Thymus (tissue), 11 donors: ENCODE measurements around the gene UTF1. TPM values are rescaled to one million over a fixed set of nuclear protein-coding genes. Genes with fewer than 3 reads are reported as not detected.

ENCODE experiments used
- DNase-seq, 9 donors: peaks; one replicate each; pipeline ENCODE4 v3.0.0-alpha.2; 2013; ENCODE audit warnings: low spot score in 9 of 9, low read depth in 6 of 9, missing footprints in 1 of 9
- H3K27ac ChIP-seq, 2 donors: one replicate each; pipeline ENCODE4 v1.5.1; 2013; ENCODE audit warnings: control low read depth in 1 of 2, low read depth in 1 of 2, low read length in 1 of 2, mild to moderate bottlenecking in 1 of 2, moderate library complexity in 1 of 2
- H3K27me3 ChIP-seq, 2 donors: one replicate each; pipeline ENCODE4 v1.5.1; 2013; ENCODE audit warnings: low read length in 1 of 2; ENCODE audit not compliant: control insufficient read depth in 2 of 2, insufficient read depth in 1 of 2
- H3K36me3 ChIP-seq, 2 donors: one replicate each; pipeline ENCODE4 v1.5.1; 2013; ENCODE audit warnings: low read length in 1 of 2, mild to moderate bottlenecking in 1 of 2, moderate library complexity in 1 of 2; ENCODE audit not compliant: control insufficient read depth in 2 of 2, insufficient read depth in 2 of 2
- H3K4me1 ChIP-seq, 2 donors: one replicate each; pipeline ENCODE4 v1.5.1; 2013; ENCODE audit warnings: low read length in 2 of 2; ENCODE audit not compliant: control insufficient read depth in 2 of 2, insufficient read depth in 2 of 2
- H3K4me3 ChIP-seq, 2 donors: one replicate each; pipeline ENCODE4 v1.5.1; 2013; ENCODE audit warnings: low read length in 2 of 2, control low read depth in 1 of 2, mild to moderate bottlenecking in 1 of 2
- H3K9me3 ChIP-seq, 2 donors: one replicate each; pipeline ENCODE4 v1.5.1; 2013; ENCODE audit warnings: low read length in 1 of 2, mild to moderate bottlenecking in 1 of 2; ENCODE audit not compliant: control insufficient read depth in 2 of 2, insufficient read depth in 1 of 2
- WGBS: extraction: QIAGEN DNeasy Blood & Tissue Kit; methylation state at CpG from one replicate; pipeline ENCODE4 v1.1.7; 2013; 5-methylcytosine and 5-hydroxymethylcytosine counted together
- polyA plus RNA-seq: library from polyadenylated mRNA; stranded (reverse); fragments of 200-250 nt; gene quantifications from one replicate; pipeline ENCODE4 v1.2.3, GENCODE V29; 2013
- total RNA-seq: library from RNA; stranded (reverse); fragments of 120-200 nt; gene quantifications from one replicate; pipeline ENCODE4 v1.2.4, GENCODE V29; 2013
- donor health status: healthy.

UTF1 gene
- total and polyA plus RNA-seq, 2 donors: 0.02 TPM; not detected in 1

- Histone ChIP-seq H3K9me3 (peaks cover 0 to 2% of the 10 kb centered on the region in 2 donors), H3K36me3 (no peaks in the 10 kb centered on the region), H3K27me3 (no peaks in the 10 kb centered on the region), H3K4me1 (no peaks in the 10 kb centered on the region), H3K4me3 (no peak overlapping the region), H3K27ac (no peak overlapping the region)
- WGBS: 84% methylated on average over 20 of the region's 20 CpGs
- no peak for DNase-seq
These were observed 17.0 kb upstream of the UTF1 start for GRCh38 chr10:133212853-133213494.

GRCh38 chr10:133213641-133214467, 16.2 kb upstream of the UTF1 start:
- Histone ChIP-seq H3K4me3 (no peak overlapping the region), H3K27ac (no peak overlapping the region), H3K36me3 (no peaks in the 10 kb centered on the region), H3K4me1 (no peaks in the 10 kb centered on the region), H3K27me3 (no peaks in the 10 kb centered on the region), H3K9me3 (peaks cover 0 to 2% of the 10 kb centered on the region in 2 donors)
- no peak for DNase-seq
- WGBS: 92% methylated on average over 32 of the region's 32 CpGs

GRCh38 chr10:133214468-133215410, 15.3 kb upstream of the UTF1 start:
- Histone ChIP-seq H3K36me3 (no peaks in the 10 kb centered on the region), H3K27me3 (peaks cover 0 to 7% of the 10 kb centered on the region in 2 donors), H3K4me3 (no peak overlapping the region), H3K27ac (no peak overlapping the region), H3K4me1 (no peaks in the 10 kb centered on the region), H3K9me3 (peaks cover 0 to 2% of the 10 kb centered on the region in 2 donors)
- DNase-seq: no peak
- 88% methylated on average over 28 of the region's 28 CpGs for WGBS

- Histone ChIP-seq H3K9me3 (peaks cover 0 to 2% of the 10 kb centered on the region in 2 donors), H3K4me1 (no peaks in the 10 kb centered on the region), H3K27ac (no peak overlapping the region), H3K27me3 (peaks cover 0 to 8% of the 10 kb centered on the region in 2 donors), H3K36me3 (no peaks in the 10 kb centered on the region), H3K4me3 (no peak overlapping the region)
- WGBS: 96% methylated on average over 27 of the region's 27 CpGs
- no peak for DNase-seq
These were observed 14.4 kb upstream of the UTF1 start for GRCh38 chr10:133215586-133215985.

- H3K4me1 ChIP-seq: no peaks in the 10 kb centered on the region
- DNase-seq: no peak
- peaks cover 0 to 12% of the 10 kb centered on the region in 2 donors for H3K27me3 ChIP-seq
- WGBS: 88% methylated on average over 26 of the region's 26 CpGs
- H3K9me3 ChIP-seq: peaks cover 0 to 2% of the 10 kb centered on the region in 2 donors
- no peak overlapping the region for H3K4me3 ChIP-seq
- H3K36me3 ChIP-seq: no peaks in the 10 kb centered on the region
- H3K27ac ChIP-seq: no peak overlapping the region
These were observed 13.2 kb upstream of the UTF1 start for GRCh38 chr10:133216776-133217175.

- H3K4me1 ChIP-seq: no peaks in the 10 kb centered on the region
- H3K36me3 ChIP-seq: no peaks in the 10 kb centered on the region
- DNase-seq: no peak
- H3K27me3 ChIP-seq: peaks cover 0 to 12% of the 10 kb centered on the region in 2 donors
- no peak overlapping the region for H3K27ac ChIP-seq
- H3K4me3 ChIP-seq: no peak overlapping the region
- whole genome bisulfite sequencing: 93% methylated on average over 25 of the region's 25 CpGs
- H3K9me3 ChIP-seq: peaks cover 0 to 2% of the 10 kb centered on the region in 2 donors
These were observed 12.0 kb upstream of the UTF1 start for GRCh38 chr10:133217800-133218589.

- peaks cover 0 to 12% of the 10 kb centered on the region in 2 donors for H3K27me3 ChIP-seq
- H3K4me1 ChIP-seq: no peaks in the 10 kb centered on the region
- 90% methylated on average over 20 of the region's 20 CpGs for WGBS
- H3K27ac ChIP-seq: no peak overlapping the region
- peaks cover 0 to 2% of the 10 kb centered on the region in 2 donors for H3K9me3 ChIP-seq
- H3K4me3 ChIP-seq: no peak overlapping the region
- DNase-seq: no peak
- H3K36me3 ChIP-seq: no peaks in the 10 kb centered on the region
These were observed 11.1 kb upstream of the UTF1 start for GRCh38 chr10:133218891-133219290.

- Histone ChIP-seq H3K36me3 (no peaks in the 10 kb centered on the region), H3K27me3 (peaks cover 0 to 17% of the 10 kb centered on the region in 2 donors), H3K4me3 (no peak overlapping the region), H3K9me3 (peaks cover 0 to 2% of the 10 kb centered on the region in 2 donors), H3K27ac (no peak overlapping the region), H3K4me1 (no peaks in the 10 kb centered on the region)
- WGBS: 22% methylated on average over 28 of the region's 28 CpGs
- no peak for DNase-seq
These were observed 10.2 kb upstream of the UTF1 start for GRCh38 chr10:133219782-133220181.
